Naive thymus-derived CD8-positive, alpha-beta T cell (primary cell): ENCODE measurements around the gene CTBP2. TPM values are rescaled to one million over a fixed set of nuclear protein-coding genes. Genes with fewer than 3 reads are reported as not detected.
A peak's percentile ranks its signal among the peaks of the same experiment; 100 is the strongest.

Experiments
- ATAC-seq, 2 donors: fragments of 150-1000 bp; cut with Tn5 transposase in 1 of 2; sonication (Bioruptor Pico), chemical (Tn5 transposase) in 1 of 2; 1 replicate in 1 of 2; 2 replicates in 1 of 2; pipeline ENCODE4 v1.10.0; 2021; ENCODE audit warnings: mild to moderate bottlenecking in 2 of 2, moderate library complexity in 2 of 2
- POLR2A ChIA-PET: fragments of 350-600 bp; sonication (Branson Sonifier 250); formaldehyde crosslinking; loops from one replicate; lab custom pipeline; 2021; ENCODE audit warnings: antibody characterized with exemption; lab: Charles Lee
- DNase-seq, 10 donors: peaks; one replicate each; pipeline versions ENCODE4 v3.0.0 to v3.0.0-alpha.2; 2020 to 2022
- H3K27ac Mint-ChIP-seq, 10 donors: one replicate each; pipeline ENCODE4 v1.8.0; 2020 to 2022; ENCODE audit warnings: mild to moderate bottlenecking in 10 of 10, mixed read lengths in 10 of 10, moderate library complexity in 4 of 10, inconsistent platforms in 1 of 10
- H3K27me3 Mint-ChIP-seq, 5 donors: one replicate each; pipeline ENCODE4 v1.8.0; 2021 to 2022; ENCODE audit warnings: mixed read lengths in 5 of 5
- H3K36me3 Mint-ChIP-seq, 3 donors: one replicate each; pipeline ENCODE4 v1.8.0; 2020 to 2022; ENCODE audit warnings: mixed read lengths in 3 of 3, mild to moderate bottlenecking in 2 of 3, inconsistent platforms in 1 of 3
- H3K4me1 Mint-ChIP-seq, 4 donors: one replicate each; pipeline ENCODE4 v1.8.0; 2021 to 2022; ENCODE audit warnings: mixed read lengths in 4 of 4
- H3K4me3 Mint-ChIP-seq, 10 donors: one replicate each; pipeline ENCODE4 v1.8.0; 2020 to 2022; ENCODE audit warnings: mild to moderate bottlenecking in 10 of 10, mixed read lengths in 10 of 10, moderate library complexity in 6 of 10, inconsistent platforms in 1 of 10
- H3K9me3 Mint-ChIP-seq, 9 donors: one replicate each; pipeline ENCODE4 v1.8.0; 2020 to 2022; ENCODE audit warnings: mixed read lengths in 9 of 9, mild to moderate bottlenecking in 3 of 9, inconsistent platforms in 1 of 9, moderate library complexity in 1 of 9
- polyA plus RNA-seq, 3 donors: library from polyadenylated mRNA; unstranded; fragments of 300-500 nt; fragmentation: Illumina TruSeq; gene quantifications; one replicate each; pipeline ENCODE4 v1.2.3, GENCODE V29; 2021
- total RNA-seq, 8 experiments: library from RNA in 2 of 8; stranded (reverse) in 2 of 8; gene quantifications; one replicate each; pipeline ENCODE4 v1.2.3 and lab custom pipeline; 2021 to 2026

CTBP2 gene
- total and polyA plus RNA-seq, 5 experiments from 2014 or later, result 0.05 to 3.1 (median 0.42) TPM

GRCh38 chr10:125054669-125055268, 105.6 kb downstream of the CTBP2 start:
- H3K27me3 Mint-ChIP-seq, result peaks cover 2 to 18% (median 7%) of the 10 kb centered on the region in 5 donors
- H3K4me3 Mint-ChIP-seq, result no peak overlapping the region
- POLR2A ChIA-PET, result no interaction called here
- peaks cover 0 to 24% (median 0%) of the 10 kb centered on the region in 4 donors for H3K4me1 Mint-ChIP-seq
- no peaks in the 10 kb centered on the region for H3K9me3 Mint-ChIP-seq
- no peak overlapping the region for H3K27ac Mint-ChIP-seq
- DNase-seq (peak in 1 of 10 donors; percentile 28), ATAC-seq (no peak)
- no peaks in the 10 kb centered on the region for H3K36me3 Mint-ChIP-seq

- Mint-ChIP-seq H3K9me3 (no peaks in the 10 kb centered on the region), H3K36me3 (no peaks in the 10 kb centered on the region), H3K27me3 (peaks cover 0 to 18% (median 5%) of the 10 kb centered on the region in 5 donors), H3K4me3 (no peak overlapping the region), H3K27ac (no peak overlapping the region), H3K4me1 (peaks cover 0 to 24% (median 1%) of the 10 kb centered on the region in 4 donors)
- ATAC-seq, result no peak
- no peak for DNase-seq
- POLR2A ChIA-PET, result no interaction called here
These were observed 106.1 kb downstream of the CTBP2 start for GRCh38 chr10:125054216-125054615.

GRCh38 chr10:125052146-125052545, 108.2 kb downstream of the CTBP2 start:
- peaks cover 0 to 12% (median 5%) of the 10 kb centered on the region in 5 donors for H3K27me3 Mint-ChIP-seq
- ATAC-seq, result no peak
- H3K4me1 Mint-ChIP-seq, result peaks cover 0 to 19% (median 2%) of the 10 kb centered on the region in 4 donors
- H3K27ac Mint-ChIP-seq, result no peak overlapping the region
- no peaks in the 10 kb centered on the region for H3K9me3 Mint-ChIP-seq
- H3K4me3 Mint-ChIP-seq, result no peak overlapping the region
- no peaks in the 10 kb centered on the region for H3K36me3 Mint-ChIP-seq
- peak in 1 of 10 donors; percentile 57 for DNase-seq
- POLR2A ChIA-PET, result no interaction called here

GRCh38 chr10:125050383-125050782, 110.0 kb downstream of the CTBP2 start:
- Mint-ChIP-seq H3K4me3 (no peak overlapping the region), H3K4me1 (peaks cover 0 to 7% (median 2%) of the 10 kb centered on the region in 4 donors), H3K27ac (no peak overlapping the region), H3K27me3 (peaks cover 0 to 10% (median 5%) of the 10 kb centered on the region in 5 donors), H3K9me3 (no peaks in the 10 kb centered on the region), H3K36me3 (no peaks in the 10 kb centered on the region)
- ATAC-seq (no peak), DNase-seq (peak in 1 of 10 donors; percentile 4)
- POLR2A ChIA-PET, result no interaction called here

GRCh38 chr10:125049216-125049881, 111.0 kb downstream of the CTBP2 start:
- no peak overlapping the region for H3K4me3 Mint-ChIP-seq
- H3K36me3 Mint-ChIP-seq, result no peaks in the 10 kb centered on the region
- peaks cover 0 to 7% (median 2%) of the 10 kb centered on the region in 4 donors for H3K4me1 Mint-ChIP-seq
- POLR2A ChIA-PET, result no interaction called here
- H3K27me3 Mint-ChIP-seq, result peaks cover 0 to 9% (median 5%) of the 10 kb centered on the region in 5 donors
- DNase-seq, result peak in 1 of 10 donors; percentile 45
- no peak overlapping the region for H3K27ac Mint-ChIP-seq
- H3K9me3 Mint-ChIP-seq, result no peaks in the 10 kb centered on the region
- no peak for ATAC-seq

- Mint-ChIP-seq H3K9me3 (no peaks in the 10 kb centered on the region), H3K4me3 (no peak overlapping the region), H3K27me3 (peaks cover 0 to 9% (median 5%) of the 10 kb centered on the region in 5 donors), H3K36me3 (no peaks in the 10 kb centered on the region), H3K27ac (no peak overlapping the region), H3K4me1 (peaks cover 0 to 7% (median 2%) of the 10 kb centered on the region in 4 donors)
- ATAC-seq (peak; percentile 39 to 61), DNase-seq (peak in 9 of 10 donors; percentile 10 to 68 (median 26))
- POLR2A ChIA-PET, result no interaction called here
These were observed 112.1 kb downstream of the CTBP2 start for GRCh38 chr10:125048094-125048864.

- ATAC-seq (no peak), DNase-seq (peak in 1 of 10 donors; percentile 18)
- Mint-ChIP-seq H3K4me3 (no peak overlapping the region), H3K27ac (no peak overlapping the region), H3K36me3 (no peaks in the 10 kb centered on the region), H3K9me3 (no peaks in the 10 kb centered on the region), H3K4me1 (peaks cover 0 to 2% (median under 1%) of the 10 kb centered on the region in 4 donors), H3K27me3 (peaks cover 0 to 2% (median 0%) of the 10 kb centered on the region in 5 donors)
- POLR2A ChIA-PET, result no interaction called here
These were observed 116.3 kb downstream of the CTBP2 start for GRCh38 chr10:125043841-125044658.

- H3K4me1 Mint-ChIP-seq, result no peaks in the 10 kb centered on the region
- no peak for ATAC-seq
- peak overlapping the region in 1 of 10 donors; percentile 57 for H3K27ac Mint-ChIP-seq
These were observed 118.4 kb downstream of the CTBP2 start for GRCh38 chr10:125041856-125042506.

GRCh38 chr10:125039354-125039769, 121.0 kb downstream of the CTBP2 start:
- no peaks in the 10 kb centered on the region for H3K9me3 Mint-ChIP-seq
- H3K4me1 Mint-ChIP-seq, result no peaks in the 10 kb centered on the region
- no peak for ATAC-seq
- H3K27ac Mint-ChIP-seq, result no peak overlapping the region
- peaks cover 0 to 4% (median 0%) of the 10 kb centered on the region in 5 donors for H3K27me3 Mint-ChIP-seq
- H3K36me3 Mint-ChIP-seq, result no peaks in the 10 kb centered on the region
- no peak overlapping the region for H3K4me3 Mint-ChIP-seq
- peak in 1 of 10 donors; percentile 34 for DNase-seq
- POLR2A ChIA-PET, result no interaction called here

More at GRCh38 chr10:125041856-125042506, 118.4 kb downstream of the CTBP2 start:
- peak in 1 of 10 donors; percentile 35 for DNase-seq
- Mint-ChIP-seq H3K9me3 (no peaks in the 10 kb centered on the region), H3K36me3 (no peaks in the 10 kb centered on the region), H3K4me3 (no peak overlapping the region), H3K27me3 (peaks cover 0 to 4% (median 0%) of the 10 kb centered on the region in 5 donors)
- POLR2A ChIA-PET, result no interaction called here

- Mint-ChIP-seq H3K27ac (no peak overlapping the region), H3K4me3 (no peak overlapping the region)
These were observed 121.7 kb downstream of the CTBP2 start for GRCh38 chr10:125038637-125039036.

GRCh38 chr10:125037145-125037877, 123.1 kb downstream of the CTBP2 start:
- H3K27me3 Mint-ChIP-seq, result peaks cover 0 to 4% (median 0%) of the 10 kb centered on the region in 5 donors
- H3K27ac Mint-ChIP-seq, result no peak overlapping the region
- no peak for ATAC-seq
- peak in 1 of 10 donors; percentile 26 for DNase-seq
- no peaks in the 10 kb centered on the region for H3K9me3 Mint-ChIP-seq
- H3K36me3 Mint-ChIP-seq, result no peaks in the 10 kb centered on the region
- H3K4me3 Mint-ChIP-seq, result no peak overlapping the region
- H3K4me1 Mint-ChIP-seq, result no peaks in the 10 kb centered on the region
- POLR2A ChIA-PET, result no interaction called here

More at GRCh38 chr10:125038637-125039036, 121.7 kb downstream of the CTBP2 start:
- Mint-ChIP-seq H3K9me3 (no peaks in the 10 kb centered on the region), H3K36me3 (no peaks in the 10 kb centered on the region), H3K4me1 (no peaks in the 10 kb centered on the region), H3K27me3 (peaks cover 0 to 4% (median 0%) of the 10 kb centered on the region in 5 donors)
- POLR2A ChIA-PET, result no interaction called here
- ATAC-seq, result no peak
- peak in 1 of 10 donors; percentile 14 for DNase-seq
